Measurements from ENCODE around the gene KLHDC7A. TPM values are rescaled to one million over a fixed set of nuclear protein-coding genes. Genes with fewer than 3 reads are reported as not detected.

KLHDC7A gene
- total and polyA plus RNA-seq, 2 donors (not counting 3 experiments of a cell fraction or from before 2014, with no cell fraction given) = not detected

DNA sequence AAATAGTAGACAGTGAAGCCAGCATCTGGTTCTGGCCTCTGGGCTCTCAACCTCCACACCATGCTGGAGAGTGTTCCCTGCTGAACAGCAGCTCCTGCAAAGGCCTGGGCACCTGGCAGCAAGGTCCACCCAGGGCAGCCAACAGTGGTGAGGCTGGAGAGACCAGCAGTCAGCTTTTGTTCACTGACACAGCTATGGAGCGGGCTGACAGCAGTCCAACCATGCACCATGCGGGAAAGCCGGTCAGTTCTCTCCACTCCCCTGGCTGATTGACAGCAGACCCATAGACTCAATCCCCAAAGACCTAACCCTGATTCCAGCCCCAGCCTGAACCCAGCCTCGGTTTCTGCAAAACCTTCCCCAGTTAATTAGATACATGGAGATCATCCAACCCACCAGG is 49.0 kb downstream of the KLHDC7A start:
- no peaks in the 10 kb centered on the region for H3K9me1 ChIP-seq (replicated peaks; ENCODE audit: control insufficient read depth, extremely low read depth, insufficient read depth, low read length)
- H3K79me2 ChIP-seq (ENCODE audit: control insufficient read depth, insufficient read depth, low read length) = no peaks in the 10 kb centered on the region
- intact Hi-C loops (cut with micrococcal nuclease) = no loop called here
- H3K4me1 ChIP-seq (ENCODE audit: control insufficient read depth, extremely low read depth, insufficient read depth, low read length) = no peaks in the 10 kb centered on the region
- H3K27ac ChIP-seq (ENCODE audit: insufficient read depth, low read depth, low read length) = no peak overlapping the region
- no peak overlapping the region for H2AFZ ChIP-seq (ENCODE audit: low read depth, low read length)
- no TSS peak for BruUV-seq (replicated peaks)
- no peak overlapping the region for H3K4me3 ChIP-seq (replicated peaks in 1 of 3; ENCODE audit: insufficient read depth in 1 of 3, low read depth in 1 of 3, low read length in 3 of 3)
- no peak overlapping the region for H3K4me2 ChIP-seq (ENCODE audit: insufficient read depth, low read length)
- ChIA-PET POLR2A (no interaction called here), CTCF (no interaction called here)
- no peaks in the 10 kb centered on the region for H3K9me3 ChIP-seq (replicated peaks; ENCODE audit: control insufficient read depth, insufficient read depth, low read length)
- H3K9ac ChIP-seq (replicated peaks; ENCODE audit: extremely low read depth, insufficient read depth, low read length) = no peak overlapping the region
- FAIRE-seq (no peak), DNase-seq (ENCODE audit: low read depth, low spot score) (no peak)
- dilution Hi-C loops (cut with MboI; ENCODE audit: extremely low pct_ligation_motif_present, low sequenced_read_pairs) = no loop called here
- TF ChIP-seq POLR2A (IDR thresholded peaks at IDR 0.05; ENCODE audit: low read depth, low read length) = no peak
- no peak for TF ChIP-seq POLR2AphosphoS5 (IDR thresholded peaks at IDR 0.05; ENCODE audit: insufficient read depth, low read depth, low read length)
- no peak for TF ChIP-seq EZH2 (IDR thresholded peaks at IDR 0.05; ENCODE audit: borderline replicate concordance, low read depth, low read length, severe bottlenecking)
- TF ChIP-seq GATA2 (IDR thresholded peaks at IDR 0.05; ENCODE audit: insufficient read depth, insufficient read length, low read depth, low read length) = no peak
- TF ChIP-seq MYC (IDR thresholded peaks at IDR 0.05; ENCODE audit: low read depth, low read length) = no peak
- TF ChIP-seq FOS (IDR thresholded peaks at IDR 0.05; ENCODE audit: borderline replicate concordance, insufficient read depth, low read length) = no peak
- TF ChIP-seq, protein P1, sequence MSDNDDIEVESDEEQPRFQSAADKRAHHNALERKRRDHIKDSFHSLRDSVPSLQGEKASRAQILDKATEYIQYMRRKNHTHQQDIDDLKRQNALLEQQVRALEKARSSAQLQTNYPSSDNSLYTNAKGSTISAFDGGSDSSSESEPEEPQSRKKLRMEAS (IDR thresholded peaks at IDR 0.05; ENCODE audit: insufficient read depth, insufficient read length) = no peak
- TF ChIP-seq, protein P2, sequence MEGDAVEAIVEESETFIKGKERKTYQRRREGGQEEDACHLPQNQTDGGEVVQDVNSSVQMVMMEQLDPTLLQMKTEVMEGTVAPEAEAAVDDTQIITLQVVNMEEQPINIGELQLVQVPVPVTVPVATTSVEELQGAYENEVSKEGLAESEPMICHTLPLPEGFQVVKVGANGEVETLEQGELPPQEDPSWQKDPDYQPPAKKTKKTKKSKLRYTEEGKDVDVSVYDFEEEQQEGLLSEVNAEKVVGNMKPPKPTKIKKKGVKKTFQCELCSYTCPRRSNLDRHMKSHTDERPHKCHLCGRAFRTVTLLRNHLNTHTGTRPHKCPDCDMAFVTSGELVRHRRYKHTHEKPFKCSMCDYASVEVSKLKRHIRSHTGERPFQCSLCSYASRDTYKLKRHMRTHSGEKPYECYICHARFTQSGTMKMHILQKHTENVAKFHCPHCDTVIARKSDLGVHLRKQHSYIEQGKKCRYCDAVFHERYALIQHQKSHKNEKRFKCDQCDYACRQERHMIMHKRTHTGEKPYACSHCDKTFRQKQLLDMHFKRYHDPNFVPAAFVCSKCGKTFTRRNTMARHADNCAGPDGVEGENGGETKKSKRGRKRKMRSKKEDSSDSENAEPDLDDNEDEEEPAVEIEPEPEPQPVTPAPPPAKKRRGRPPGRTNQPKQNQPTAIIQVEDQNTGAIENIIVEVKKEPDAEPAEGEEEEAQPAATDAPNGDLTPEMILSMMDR (IDR thresholded peaks at IDR 0.05; ENCODE audit: extremely low read depth in 1 of 2, insufficient read depth in 1 of 2, low read depth in 1 of 2, low read length in 2 of 2) = no peak
- no peak for TF ChIP-seq JUN (IDR thresholded peaks at IDR 0.05; ENCODE audit: borderline replicate concordance, insufficient read depth, insufficient read length, low read depth)
- H4K20me1 ChIP-seq (replicated peaks; ENCODE audit: control insufficient read depth, extremely low read depth, insufficient read depth, low read length) = no peaks in the 10 kb centered on the region
- H3K27me3 ChIP-seq (ENCODE audit: control insufficient read depth in 2 of 2, insufficient read depth in 2 of 2, low read length in 2 of 2) = no peaks in the 10 kb centered on the region
- H3K36me3 ChIP-seq (ENCODE audit: control insufficient read depth in 2 of 2, extremely low read depth in 1 of 2, insufficient read depth in 2 of 2, low read length in 2 of 2) = no peaks in the 10 kb centered on the region

Measured in endothelial cell of umbilical vein (primary cell).